GM23338 (cell line): ENCODE measurements around the gene ZNF208. TPM values are rescaled to one million over a fixed set of nuclear protein-coding genes. Genes with fewer than 3 reads are reported as not detected.

ENCODE experiments used
- ATAC-seq: fragments of 200-7000 bp; cut with Tn5 transposase; 3 replicates; pipeline ENCODE4 v1.9.1; 2020
- DNase-seq: peaks from one replicate; pipeline ENCODE4 v3.0.0-alpha.2; 2015; ENCODE audit warnings: low spot score
- H2AFZ ChIP-seq: fragments of 200-600 bp; sonication (generic); 2 replicates; pipeline ENCODE4 v1.8.0; 2016; ENCODE audit warnings: antibody characterized with exemption, mild to moderate bottlenecking, moderate library complexity
- H3F3A ChIP-seq: fragments of 200-600 bp; sonication (generic); replicated peaks from 2 replicates; pipeline ENCODE4 v1.8.0; 2017; ENCODE audit warnings: antibody characterized with exemption, mixed run types, low read depth
- H3K27ac ChIP-seq: fragments of 200-600 bp; sonication (generic); 2 replicates; pipeline ENCODE4 v1.6.1; 2016; ENCODE audit warnings: low read depth
- H3K27me3 ChIP-seq: fragments of 200-600 bp; sonication (generic); 2 replicates; pipeline ENCODE4 v1.8.0; 2016; ENCODE audit warnings: mild to moderate bottlenecking, mixed run types, moderate library complexity; ENCODE audit not compliant: insufficient read depth
- H3K36me3 ChIP-seq: fragments of 200-600 bp; sonication (generic); 2 replicates; pipeline ENCODE4 v1.8.0; 2016; ENCODE audit warnings: mild to moderate bottlenecking; ENCODE audit not compliant: insufficient read depth
- H3K4me1 ChIP-seq: fragments of 200-600 bp; sonication (generic); 2 replicates; pipeline ENCODE4 v1.8.0; 2016; ENCODE audit warnings: mild to moderate bottlenecking, moderate library complexity; ENCODE audit not compliant: insufficient read depth
- H3K4me2 ChIP-seq: fragments of 200-600 bp; sonication (generic); 2 replicates; pipeline ENCODE4 v1.7.1; 2017; ENCODE audit warnings: mixed run types
- H3K4me3 ChIP-seq: fragments of 200-600 bp; sonication (generic); 2 replicates; pipeline ENCODE4 v1.6.1; 2016; ENCODE audit warnings: mixed run types
- H3K79me2 ChIP-seq: fragments of 200-600 bp; sonication (generic); replicated peaks from 2 replicates; pipeline ENCODE4 v1.8.0; 2017; ENCODE audit warnings: mild to moderate bottlenecking; ENCODE audit not compliant: insufficient read depth
- H3K9me2 ChIP-seq: fragments of 200-600 bp; sonication (generic); 2 replicates; pipeline ENCODE4 v1.8.0; 2017; ENCODE audit not compliant: insufficient read depth
- H4K20me1 ChIP-seq: fragments of 200-600 bp; sonication (generic); replicated peaks from 2 replicates; pipeline ENCODE4 v1.8.0; 2017; ENCODE audit warnings: mild to moderate bottlenecking; ENCODE audit not compliant: insufficient read depth
- H3K27ac Mint-ChIP-seq: 2 replicates; pipeline ENCODE4 v1.8.0; 2020; ENCODE audit warnings: inconsistent platforms, mild to moderate bottlenecking, moderate library complexity, mixed read lengths
- H3K27me3 Mint-ChIP-seq: 3 replicates; pipeline ENCODE4 v1.8.0; 2022; ENCODE audit warnings: low read depth, mild to moderate bottlenecking, moderate library complexity, mixed read lengths, inconsistent platforms; ENCODE audit not compliant: insufficient read depth, poor library complexity
- H3K36me3 Mint-ChIP-seq: 3 replicates; pipeline ENCODE4 v1.8.0; 2021; ENCODE audit warnings: low read depth, mild to moderate bottlenecking, inconsistent platforms, moderate library complexity, mixed read lengths
- H3K4me1 Mint-ChIP-seq: 3 replicates; pipeline ENCODE4 v1.8.0; 2020; ENCODE audit warnings: mild to moderate bottlenecking, inconsistent platforms, mixed read lengths
- H3K4me3 Mint-ChIP-seq: 3 replicates; pipeline ENCODE4 v1.8.0; 2021; ENCODE audit warnings: moderate library complexity, mild to moderate bottlenecking, inconsistent platforms, mixed read lengths
- H3K9me3 Mint-ChIP-seq: 3 replicates; pipeline ENCODE4 v1.8.0; 2020; ENCODE audit warnings: moderate library complexity, mild to moderate bottlenecking, inconsistent platforms, mixed read lengths
- CTCF ChIP-seq, 2 experiments: fragments of 200-600 bp in 1 of 2; sonication (generic) in 1 of 2; conservative IDR thresholded peaks; 2 replicates each; pipeline versions ENCODE4 v1.5.1 to v1.6.1; 2016 to 2017; ENCODE audit warnings: antibody characterized with exemption in 2 of 2, low read depth in 2 of 2, mild to moderate bottlenecking in 2 of 2, moderate library complexity in 1 of 2
- ETS1 ChIP-seq: IDR thresholded peaks from 2 replicates; pipeline ENCODE4 v1.6.1; 2016; ENCODE audit warnings: antibody characterized with exemption
- EZH2 ChIP-seq: fragments of 200-600 bp; sonication (generic); IDR thresholded peaks from one replicate; pipeline ENCODE4 v1.8.0; 2017; ENCODE audit warnings: antibody characterized with exemption, mild to moderate bottlenecking, low read depth; ENCODE audit not compliant: unreplicated experiment
- EZH2phosphoT487 ChIP-seq: fragments of 200-600 bp; sonication (generic); IDR thresholded peaks from one replicate; pipeline ENCODE4 v1.8.1; 2018; ENCODE audit warnings: antibody characterized with exemption; ENCODE audit not compliant: unreplicated experiment
- JUNB ChIP-seq: IDR thresholded peaks from one replicate; pipeline ENCODE4 v1.6.1; 2016; ENCODE audit warnings: antibody characterized with exemption; ENCODE audit not compliant: unreplicated experiment
- NANOG ChIP-seq: IDR thresholded peaks from 2 replicates; pipeline ENCODE4 v1.6.1; 2016; ENCODE audit warnings: antibody characterized with exemption, borderline replicate concordance
- POLR2AphosphoS5 ChIP-seq: IDR thresholded peaks from 2 replicates; pipeline ENCODE4 v1.6.1; 2016; ENCODE audit warnings: antibody characterized with exemption, low read depth
- REST ChIP-seq: IDR thresholded peaks from one replicate; pipeline ENCODE4 v1.6.1; 2018; ENCODE audit warnings: antibody characterized with exemption; ENCODE audit not compliant: unreplicated experiment
- STAT1 ChIP-seq: IDR thresholded peaks from one replicate; pipeline ENCODE4 v1.6.1; 2016; ENCODE audit warnings: antibody characterized with exemption; ENCODE audit not compliant: unreplicated experiment
- ZNF331 ChIP-seq: fragments of 250-450 bp; sonication (Bioruptor Pico); IDR thresholded peaks from 2 replicates; pipeline ENCODE4 v1.5.0; 2020; ENCODE audit warnings: low read depth, mild to moderate bottlenecking, moderate library complexity
- polyA plus RNA-seq: library from polyadenylated mRNA; unstranded; fragments of >200 nt; fragmentation: Nextera tagmentation; extraction: Ambion mirVana; gene quantifications from 2 replicates; pipeline ENCODE4 v1.2.1, GENCODE V29; 2016
- total RNA-seq: library from RNA; depleted of rRNA; stranded (reverse); fragments of >200 nt; shearing (Covaris generic); gene quantifications from 2 replicates; pipeline ENCODE4 v1.2.3, GENCODE V29; 2014

ZNF208 gene
- total and polyA plus RNA-seq, 2 experiments from 2014 or later, result 1.1 TPM; not detected in 1

GRCh38 chr19:21921691-21922180 is 89.0 kb downstream of the ZNF208 start (continued):
- TF ChIP-seq CTCF (conservative IDR thresholded peaks at IDR 0.05; ENCODE audit: low read depth in 2 of 2) (no peak), POLR2AphosphoS5 (no peak), ETS1 (no peak), ZNF331 (CRISPR knock-in tag) (no peak), REST (no peak)

GRCh38 chr19:21915411-21915810 is 95.3 kb downstream of the ZNF208 start:
- H2AFZ ChIP-seq, result no peak overlapping the region
- no peaks in the 10 kb centered on the region for H3K9me2 ChIP-seq
- H3K4me3 ChIP-seq, result no peak overlapping the region
- Mint-ChIP-seq H3K9me3 (peaks cover 92% of the 10 kb centered on the region), H3K4me1 (no peaks in the 10 kb centered on the region), H3K27ac (no peak overlapping the region), H3K36me3 (peaks cover 29% of the 10 kb centered on the region), H3K27me3 (no peaks in the 10 kb centered on the region), H3K4me3 (no peak overlapping the region)
- no peak for ATAC-seq
- DNase-seq, result no peak
- H3K27me3 ChIP-seq, result no peaks in the 10 kb centered on the region
- H3F3A ChIP-seq, result no peaks in the 10 kb centered on the region
- H3K27ac ChIP-seq, result no peak overlapping the region
- H3K36me3 ChIP-seq, result no peaks in the 10 kb centered on the region
- H4K20me1 ChIP-seq, result no peaks in the 10 kb centered on the region
- no peaks in the 10 kb centered on the region for H3K4me1 ChIP-seq
- H3K4me2 ChIP-seq, result no peak overlapping the region
- no peaks in the 10 kb centered on the region for H3K79me2 ChIP-seq
- TF ChIP-seq NANOG (no peak), STAT1 (no peak), CTCF (conservative IDR thresholded peaks at IDR 0.05; ENCODE audit: low read depth in 2 of 2) (no peak), ETS1 (no peak), EZH2phosphoT487 (no peak), REST (no peak), EZH2 (no peak), JUNB (no peak), POLR2AphosphoS5 (no peak)
